KMS-11 (cell line): Measurements from ENCODE around the gene MRRF.

ENCODE experiments used
- H2AFZ ChIP-seq: fragments of 200-600 bp; sonication (generic); 2 replicates; pipeline ENCODE4 v1.6.1; 2016; ENCODE audit warnings: antibody characterized with exemption, mixed run types, low read depth
- H3K27ac ChIP-seq: fragments of 200-600 bp; sonication (generic); 2 replicates; pipeline ENCODE4 v1.6.1; 2016; ENCODE audit warnings: mild to moderate bottlenecking, mixed run types
- H3K27me3 ChIP-seq: fragments of 200-600 bp; sonication (generic); 2 replicates; pipeline ENCODE4 v1.6.1; 2017; ENCODE audit warnings: mild to moderate bottlenecking, low read depth, mixed run types, moderate library complexity; ENCODE audit not compliant: insufficient read depth
- H3K36me3 ChIP-seq: fragments of 200-600 bp; sonication (generic); 2 replicates; pipeline ENCODE4 v1.6.1; 2017; ENCODE audit warnings: mild to moderate bottlenecking, mixed run types; ENCODE audit not compliant: insufficient read depth
- H3K4me1 ChIP-seq: fragments of 200-600 bp; sonication (generic); 2 replicates; pipeline ENCODE4 v1.6.1; 2016; ENCODE audit warnings: mild to moderate bottlenecking, low read depth, mixed run types; ENCODE audit not compliant: poor library complexity, severe bottlenecking
- H3K4me2 ChIP-seq: fragments of 200-600 bp; sonication (generic); 2 replicates; pipeline ENCODE4 v1.7.0; 2016; ENCODE audit warnings: mild to moderate bottlenecking, mixed run types
- H3K4me3 ChIP-seq: fragments of 200-600 bp; sonication (generic); IDR thresholded peaks from 2 replicates; pipeline ENCODE4 v1.6.1; 2017; ENCODE audit warnings: low read depth, low read length, mixed read lengths; ENCODE audit not compliant: insufficient read depth
- H3K79me2 ChIP-seq: fragments of 200-600 bp; sonication (generic); 2 replicates; pipeline ENCODE4 v1.6.1; 2016; ENCODE audit warnings: low read depth, mixed run types; ENCODE audit not compliant: insufficient read depth
- H3K9ac ChIP-seq: fragments of 200-600 bp; sonication (generic); 2 replicates; pipeline ENCODE4 v1.6.1; 2016; ENCODE audit warnings: mild to moderate bottlenecking, mixed run types
- H4K20me1 ChIP-seq: fragments of 200-600 bp; sonication (generic); 2 replicates; pipeline ENCODE4 v1.6.1; 2016; ENCODE audit warnings: mild to moderate bottlenecking, mixed run types; ENCODE audit not compliant: insufficient read depth
- TF ChIP-seq, protein P1 (sequence below): fragments of 200-600 bp; sonication (generic); conservative IDR thresholded peaks from 2 replicates; pipeline ENCODE4 v1.6.1; 2017; ENCODE audit warnings: low read depth, mild to moderate bottlenecking, antibody characterized with exemption, low read length, moderate library complexity, mixed read lengths

MRRF gene

DNA sequence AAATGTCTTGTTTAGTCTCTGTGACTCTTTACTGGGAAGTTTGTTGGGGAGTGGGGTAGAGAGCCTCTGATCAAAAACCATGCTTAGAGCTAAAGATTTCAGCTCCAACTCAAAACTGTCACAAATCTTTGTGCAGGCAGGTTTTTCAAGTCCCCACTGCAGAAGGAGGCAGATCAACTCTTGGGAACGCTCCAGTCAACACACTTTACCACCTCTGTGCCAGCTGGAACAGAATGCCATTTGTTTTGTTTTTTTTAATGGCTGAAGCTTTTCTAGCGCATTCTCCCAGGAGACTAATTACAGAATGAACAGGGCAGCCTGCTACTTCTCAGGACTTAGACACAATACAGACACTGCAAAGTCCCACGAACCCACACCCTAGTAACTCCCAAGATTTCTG is 18.0 kb upstream of the MRRF start:
- H3K79me2 ChIP-seq = no peaks in the 10 kb centered on the region
- no peak overlapping the region for H3K27ac ChIP-seq
- H4K20me1 ChIP-seq = no peaks in the 10 kb centered on the region
- no peaks in the 10 kb centered on the region for H3K27me3 ChIP-seq
- no peak overlapping the region for H3K4me3 ChIP-seq
- no peak overlapping the region for H3K4me2 ChIP-seq
- H3K36me3 ChIP-seq = peaks cover 4% of the 10 kb centered on the region; the same call in 1 of the 2 replicates
- TF ChIP-seq, protein P1, sequence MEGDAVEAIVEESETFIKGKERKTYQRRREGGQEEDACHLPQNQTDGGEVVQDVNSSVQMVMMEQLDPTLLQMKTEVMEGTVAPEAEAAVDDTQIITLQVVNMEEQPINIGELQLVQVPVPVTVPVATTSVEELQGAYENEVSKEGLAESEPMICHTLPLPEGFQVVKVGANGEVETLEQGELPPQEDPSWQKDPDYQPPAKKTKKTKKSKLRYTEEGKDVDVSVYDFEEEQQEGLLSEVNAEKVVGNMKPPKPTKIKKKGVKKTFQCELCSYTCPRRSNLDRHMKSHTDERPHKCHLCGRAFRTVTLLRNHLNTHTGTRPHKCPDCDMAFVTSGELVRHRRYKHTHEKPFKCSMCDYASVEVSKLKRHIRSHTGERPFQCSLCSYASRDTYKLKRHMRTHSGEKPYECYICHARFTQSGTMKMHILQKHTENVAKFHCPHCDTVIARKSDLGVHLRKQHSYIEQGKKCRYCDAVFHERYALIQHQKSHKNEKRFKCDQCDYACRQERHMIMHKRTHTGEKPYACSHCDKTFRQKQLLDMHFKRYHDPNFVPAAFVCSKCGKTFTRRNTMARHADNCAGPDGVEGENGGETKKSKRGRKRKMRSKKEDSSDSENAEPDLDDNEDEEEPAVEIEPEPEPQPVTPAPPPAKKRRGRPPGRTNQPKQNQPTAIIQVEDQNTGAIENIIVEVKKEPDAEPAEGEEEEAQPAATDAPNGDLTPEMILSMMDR = no peak
- no peaks in the 10 kb centered on the region for H3K4me1 ChIP-seq
- no peak overlapping the region for H2AFZ ChIP-seq
- H3K9ac ChIP-seq = no peak overlapping the region

DNA sequence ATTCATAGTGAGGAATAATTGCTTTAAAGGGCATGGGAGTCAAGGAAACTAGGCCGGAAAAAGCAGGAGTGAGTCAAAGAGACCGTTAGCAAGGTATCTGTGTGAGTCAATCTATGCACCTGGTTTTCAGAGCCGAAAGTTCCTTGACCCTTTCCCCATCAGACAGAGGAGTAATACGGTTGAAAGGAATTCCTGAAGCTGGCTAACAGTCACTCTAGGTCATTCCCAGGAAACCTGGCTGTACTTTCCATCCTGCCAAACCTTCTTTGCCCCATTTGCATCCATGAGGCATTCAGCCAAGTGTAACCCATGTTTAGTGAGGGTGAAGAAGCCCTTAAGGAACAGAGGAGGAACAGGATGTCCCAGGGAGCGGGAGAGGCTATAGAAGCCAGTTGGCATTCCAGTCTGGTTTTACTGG is 16.2 kb upstream of the MRRF start:
- Histone ChIP-seq H4K20me1 (no peaks in the 10 kb centered on the region), H3K27me3 (no peaks in the 10 kb centered on the region), H3K79me2 (no peaks in the 10 kb centered on the region), H3K4me3 (no peak overlapping the region), H3K27ac (no peak overlapping the region), H2AFZ (no peak overlapping the region), H3K4me1 (no peaks in the 10 kb centered on the region), H3K36me3 (peaks cover 4% of the 10 kb centered on the region; the same call in 1 of the 2 replicates), H3K9ac (no peak overlapping the region), H3K4me2 (no peak overlapping the region)
- TF ChIP-seq, protein P1 = no peak

DNA sequence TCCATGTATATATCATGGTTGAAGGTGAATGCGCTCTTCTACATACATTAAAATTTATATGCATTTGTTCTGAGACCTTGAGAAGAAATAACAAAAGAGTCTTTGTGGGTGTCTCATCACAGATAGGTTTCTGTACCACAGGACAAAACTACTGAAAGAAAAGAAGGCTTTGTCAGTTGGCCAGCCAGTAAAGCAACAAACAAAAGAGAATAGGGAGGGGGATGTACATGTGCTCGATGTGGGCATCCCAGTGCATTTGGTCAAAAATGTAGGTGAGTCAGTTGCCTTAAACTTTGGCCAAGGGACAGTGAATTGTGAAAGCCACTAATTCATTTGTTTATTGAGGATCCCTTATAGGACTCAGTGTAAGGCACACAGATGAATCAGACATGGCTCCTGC is 13.3 kb upstream of the MRRF start:
- TF ChIP-seq, protein P1 = no peak
- Histone ChIP-seq H3K27ac (no peak overlapping the region), H3K9ac (no peak overlapping the region), H3K27me3 (no peaks in the 10 kb centered on the region), H3K4me3 (no peak overlapping the region), H3K4me2 (no peak overlapping the region), H3K4me1 (no peaks in the 10 kb centered on the region), H2AFZ (no peak overlapping the region), H3K79me2 (no peaks in the 10 kb centered on the region), H4K20me1 (no peaks in the 10 kb centered on the region), H3K36me3 (0 out of 2 replicates have a peak, but pooled peaks cover 4% of the 10 kb centered on the region)

DNA sequence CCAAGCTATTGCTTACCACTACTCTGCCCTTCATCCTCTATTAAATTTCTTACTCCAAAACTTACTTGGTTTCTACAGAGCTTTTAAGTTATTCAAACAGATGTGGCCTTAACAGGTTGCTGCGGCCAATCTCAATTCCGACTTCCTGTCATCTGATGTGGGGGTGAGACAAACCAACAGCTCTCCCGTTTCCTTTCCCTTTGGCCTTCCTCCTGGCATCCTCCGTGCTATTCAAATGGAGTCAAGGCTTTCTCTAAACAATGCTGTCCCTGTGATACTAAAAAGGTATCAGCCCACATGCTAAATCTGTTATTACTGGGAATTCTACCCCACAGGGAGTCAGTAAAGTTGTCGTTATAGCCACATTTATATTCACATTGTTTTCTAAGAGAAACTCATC is 11.9 kb upstream of the MRRF start:
- no peak overlapping the region for H2AFZ ChIP-seq
- no peak overlapping the region for H3K9ac ChIP-seq
- H3K79me2 ChIP-seq = no peaks in the 10 kb centered on the region
- H4K20me1 ChIP-seq = no peaks in the 10 kb centered on the region
- no peaks in the 10 kb centered on the region for H3K27me3 ChIP-seq
- 0 out of 2 replicates have a peak, but pooled peaks cover 4% of the 10 kb centered on the region for H3K36me3 ChIP-seq
- TF ChIP-seq, protein P1 = no peak
- H3K4me3 ChIP-seq = no peak overlapping the region
- no peak overlapping the region for H3K27ac ChIP-seq
- H3K4me1 ChIP-seq = no peaks in the 10 kb centered on the region
- no peak overlapping the region for H3K4me2 ChIP-seq

DNA sequence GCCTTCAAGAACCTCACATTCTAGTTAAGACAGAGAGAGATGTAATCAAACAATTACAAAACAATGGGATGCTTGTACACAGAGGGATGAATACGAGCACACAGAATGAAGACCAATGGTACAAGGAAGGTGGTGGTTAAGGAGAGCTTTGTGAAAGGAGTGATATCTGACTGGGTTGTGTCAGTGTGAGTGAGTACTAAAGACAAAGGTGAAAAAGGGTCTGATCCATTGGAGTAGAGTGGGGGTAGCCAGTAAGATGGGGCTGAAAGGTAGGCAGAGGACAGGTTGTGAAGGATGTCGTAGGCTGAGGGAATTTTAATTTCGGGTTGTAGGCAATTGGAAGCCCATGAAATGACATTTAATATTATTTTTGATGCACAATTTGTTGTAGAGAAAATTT is 9.9 kb upstream of the MRRF start:
- H4K20me1 ChIP-seq = no peaks in the 10 kb centered on the region
- H3K36me3 ChIP-seq = 0 out of 2 replicates have a peak, but pooled peaks cover under 1% of the 10 kb centered on the region
- H3K79me2 ChIP-seq = no peaks in the 10 kb centered on the region
- TF ChIP-seq, protein P1 = no peak
- H3K4me3 ChIP-seq = no peak overlapping the region
- no peak overlapping the region for H2AFZ ChIP-seq
- H3K27me3 ChIP-seq = no peaks in the 10 kb centered on the region
- no peak overlapping the region for H3K4me2 ChIP-seq
- H3K27ac ChIP-seq = no peak overlapping the region
- H3K9ac ChIP-seq = no peak overlapping the region
- no peaks in the 10 kb centered on the region for H3K4me1 ChIP-seq
